Endothelial cell of umbilical vein (primary cell): ENCODE measurements around the gene PWP1.

Experiments
- CTCF ChIP-seq, 2 donors: IDR thresholded peaks; 1 replicate in 1 of 2; 2 replicates in 1 of 2; pipeline ENCODE4 v1.5.1; 2011; ENCODE audit warnings: low read length in 2 of 2, mild to moderate bottlenecking in 2 of 2, moderate library complexity in 2 of 2, control low read depth in 1 of 2, inconsistent platforms in 1 of 2, low read depth in 1 of 2; ENCODE audit not compliant: insufficient read depth in 1 of 2; ENCODE audit errors: extremely low read depth in 1 of 2
- EZH2 ChIP-seq: IDR thresholded peaks from 2 replicates; pipeline ENCODE4 v1.6.1; 2012; ENCODE audit warnings: borderline replicate concordance, low read depth, mild to moderate bottlenecking, moderate library complexity, low read length, inconsistent platforms; ENCODE audit not compliant: severe bottlenecking
- MAX ChIP-seq: IDR thresholded peaks from 2 replicates; pipeline ENCODE4 v1.6.1; 2011; ENCODE audit not compliant: insufficient read depth, insufficient read length

- TF ChIP-seq CTCF (IDR thresholded peaks at IDR 0.05; ENCODE audit: extremely low read depth in 1 of 2, insufficient read depth in 1 of 2, low read depth in 1 of 2, low read length in 2 of 2) (no peak), MAX (no peak), EZH2 (no peak)
Observed at GRCh38 chr12:107715780-107716179, 30.2 kb downstream of the PWP1 start.
